Fibroblast of skin of abdomen (primary cell): ENCODE data around the gene NDUFAF4. TPM values are rescaled to one million over a fixed set of nuclear protein-coding genes. Genes with fewer than 3 reads are reported as not detected.

Experiments used
- DNase-seq: peaks from one replicate; pipeline ENCODE4 v3.0.0-alpha.2; 2013
- polyA plus RNA-seq, 2 experiments: library from polyadenylated mRNA; unstranded; fragments of 120-200 nt; gene quantifications; one replicate each; pipeline ENCODE4 v1.2.1, GENCODE V29; 2013; ENCODE audit not compliant: insufficient read length in 2 of 2

NDUFAF4 gene
- polyA plus RNA-seq (2013, experiment 1 of 2; ENCODE audit: insufficient read length), result 24.2 TPM
- 25.5 TPM for polyA plus RNA-seq (2013, experiment 2 of 2; ENCODE audit: insufficient read length)

DNA sequence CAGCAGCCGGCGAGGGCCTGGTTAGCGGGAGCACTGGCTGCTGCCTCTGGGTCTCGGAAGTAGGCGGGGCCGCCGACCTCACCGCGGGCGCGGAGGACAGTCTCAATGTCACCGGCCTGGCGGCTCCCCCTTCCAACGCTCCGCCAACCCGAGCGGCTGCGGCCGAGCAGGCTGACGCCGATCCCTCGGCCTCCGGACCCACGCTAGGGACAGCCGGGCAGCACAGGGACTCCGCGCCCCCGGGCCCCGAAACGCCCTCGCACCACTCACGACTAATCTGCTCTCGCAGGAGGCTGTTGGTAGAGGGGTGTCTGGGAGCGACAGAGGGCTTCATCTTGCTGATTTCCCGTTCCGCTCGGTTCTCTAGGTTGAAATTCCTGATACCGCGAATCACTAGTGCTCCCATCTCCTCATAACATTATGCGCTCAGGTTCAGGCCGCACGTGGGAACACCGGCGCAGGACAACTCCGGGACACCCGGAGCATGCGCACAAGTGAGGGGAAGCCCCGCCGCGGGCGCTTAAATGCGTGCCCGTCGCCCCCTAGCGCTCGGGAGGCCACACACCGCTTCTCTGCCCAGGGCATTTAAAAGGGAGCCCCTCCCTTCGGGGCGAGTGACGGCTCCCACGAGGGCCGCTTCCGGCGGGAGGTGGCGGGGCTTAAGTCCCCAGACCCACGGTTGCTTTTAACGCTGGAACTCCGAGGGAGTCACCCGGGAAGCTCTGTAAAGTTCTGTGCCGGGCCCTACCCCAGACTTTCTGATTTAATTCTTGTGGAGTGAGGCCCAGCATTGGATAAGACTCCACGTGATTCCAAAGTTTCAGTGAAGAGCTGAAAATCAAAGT lies at the start of gene NDUFAF4:
NDUFAF4 (minus strand) TSS at position 496 of the 845 bp plus-strand sequence; CDS start at position 406, 90 bp downstream.
- peak; percentile 92 for DNase-seq

GRCh38 chr6:96947055-96947454 lies 49.4 kb upstream of the NDUFAF4 start:
- DNase-seq, result no peak

DNA sequence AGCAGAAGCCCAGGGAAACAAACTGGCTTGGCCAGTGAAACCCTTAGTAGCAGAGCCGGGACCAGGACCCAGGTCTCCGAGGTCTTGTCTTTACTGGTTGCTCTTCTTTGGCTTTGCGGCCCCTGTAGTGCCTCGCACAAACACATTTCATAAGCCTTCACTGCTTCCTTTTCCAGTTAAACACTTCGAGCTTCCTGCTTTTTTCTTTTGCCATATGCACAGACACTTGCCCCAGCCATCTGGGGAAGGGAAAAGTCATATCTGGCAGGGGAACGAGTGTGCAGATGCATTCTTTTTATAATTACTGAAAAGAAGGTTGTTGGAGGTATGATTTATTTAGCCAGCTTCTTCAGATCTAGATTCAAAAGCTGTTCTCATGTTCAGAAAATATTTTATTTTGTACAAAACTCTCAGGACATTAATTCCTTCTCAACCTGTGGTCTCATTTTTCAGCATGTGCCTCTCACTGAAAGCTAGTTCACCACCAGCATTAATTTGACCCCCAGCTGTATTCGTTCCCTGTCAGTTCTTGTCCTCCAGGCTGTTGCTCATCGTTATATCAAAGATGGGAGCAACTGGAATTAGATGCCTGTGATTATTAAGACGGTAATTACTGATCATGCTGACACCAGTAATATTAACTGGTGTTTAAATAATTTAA lies 46.0 kb upstream of the NDUFAF4 start:
- DNase-seq, result no peak

- no peak for DNase-seq
Observed at GRCh38 chr6:96942676-96943075, 45.0 kb upstream of the NDUFAF4 start.

- DNase-seq, result no peak
Observed at GRCh38 chr6:96940322-96940721, 42.6 kb upstream of the NDUFAF4 start.

DNA sequence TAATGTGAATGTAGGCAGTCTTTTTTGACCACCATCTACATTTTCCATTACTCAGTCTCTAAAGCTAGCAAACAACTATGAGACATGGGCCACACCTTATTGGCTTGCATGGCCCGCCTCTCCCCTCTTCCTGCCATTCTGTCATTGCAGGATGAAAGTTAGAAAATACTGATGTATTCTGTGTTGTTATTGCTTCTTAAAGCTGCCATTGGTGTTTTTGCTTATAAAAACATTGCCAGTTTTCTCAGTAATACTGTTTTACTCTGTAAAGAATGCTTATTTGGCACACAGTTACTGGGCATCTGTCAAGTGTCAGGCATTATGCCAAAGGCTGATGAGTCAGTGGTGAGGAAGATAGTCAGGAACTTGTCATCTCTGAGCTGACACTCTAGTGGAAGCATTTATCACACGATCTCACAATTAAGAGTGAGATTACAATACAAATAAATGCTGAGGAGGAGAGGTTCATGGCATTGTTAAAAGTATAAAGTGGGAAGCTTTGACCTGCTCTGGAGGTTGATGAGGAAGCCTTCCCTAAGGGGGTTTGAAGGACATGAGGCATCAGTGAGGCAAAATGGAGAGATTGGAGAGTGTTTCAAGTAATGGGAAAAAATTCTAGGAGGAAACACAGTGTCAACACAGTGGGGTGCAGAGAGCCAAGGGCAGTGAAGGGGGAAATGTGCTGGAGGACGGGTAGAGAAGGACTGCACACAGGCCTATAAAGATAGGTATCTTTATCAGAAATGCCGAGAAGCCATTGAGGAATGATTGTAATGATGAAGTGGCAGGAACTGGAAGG lies 41.5 kb upstream of the NDUFAF4 start:
- DNase-seq, result peak; percentile 42

GRCh38 chr6:96934087-96934486 lies 36.4 kb upstream of the NDUFAF4 start:
- no peak for DNase-seq

GRCh38 chr6:96931198-96931597 lies 33.5 kb upstream of the NDUFAF4 start:
- DNase-seq, result no peak

DNA sequence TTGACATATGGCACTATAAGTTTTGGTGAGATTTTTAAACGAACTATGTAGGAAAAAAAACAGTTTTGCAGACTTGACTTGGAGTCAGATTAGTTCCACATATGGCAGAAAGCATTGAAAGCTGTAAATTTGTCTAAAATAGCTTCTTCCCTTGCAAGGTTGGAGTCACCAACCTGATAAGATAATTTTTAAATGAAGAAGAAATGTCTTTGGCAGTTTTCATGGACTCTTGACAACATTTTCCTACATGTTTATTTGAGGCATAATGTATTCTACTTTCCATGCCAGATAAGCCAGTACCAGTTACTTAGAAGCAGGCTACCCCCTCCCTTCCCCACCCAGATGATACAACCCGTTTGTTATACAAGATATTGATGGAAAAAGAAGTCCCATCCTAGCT lies 32.0 kb upstream of the NDUFAF4 start:
- DNase-seq, result no peak

DNA sequence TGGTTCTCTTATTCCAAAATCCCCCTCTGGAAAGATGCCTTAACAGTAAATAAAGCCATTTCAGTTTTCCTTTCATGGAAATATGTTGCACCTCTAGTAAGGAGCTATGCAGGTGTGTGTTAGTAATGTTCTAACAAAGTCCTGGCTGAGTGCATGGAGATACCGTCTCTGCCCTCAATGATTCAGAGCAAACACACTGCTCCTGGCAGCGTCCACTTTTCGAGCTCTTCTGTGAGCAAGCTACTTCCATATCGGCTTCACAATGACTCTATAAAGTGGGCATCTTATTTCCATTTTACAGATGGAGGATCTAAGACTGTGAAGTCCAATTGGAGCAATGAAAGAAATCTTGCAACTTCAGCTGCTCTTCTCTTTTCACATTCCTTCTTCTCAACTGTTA lies 30.0 kb upstream of the NDUFAF4 start:
- no peak for DNase-seq

DNA sequence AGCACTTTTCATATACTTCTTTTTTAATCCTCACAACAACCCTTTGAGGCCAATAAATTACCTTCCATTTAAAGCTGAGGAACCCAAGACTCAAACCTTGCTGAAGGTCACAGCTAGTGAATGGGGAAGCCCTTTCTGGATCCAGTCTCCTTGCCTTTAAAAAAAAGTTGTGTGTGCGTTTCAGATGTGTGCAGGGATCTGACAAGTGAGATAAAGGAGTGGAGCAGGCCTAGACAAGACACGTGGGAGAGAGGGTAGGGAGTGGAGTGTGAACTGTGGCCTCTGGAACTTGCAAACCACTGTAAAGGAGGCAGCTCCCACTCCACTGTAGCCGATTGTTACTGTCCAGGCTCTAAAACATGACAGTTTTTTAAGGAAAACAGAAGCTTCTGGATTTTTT lies 28.7 kb upstream of the NDUFAF4 start:
- DNase-seq, result no peak

DNA sequence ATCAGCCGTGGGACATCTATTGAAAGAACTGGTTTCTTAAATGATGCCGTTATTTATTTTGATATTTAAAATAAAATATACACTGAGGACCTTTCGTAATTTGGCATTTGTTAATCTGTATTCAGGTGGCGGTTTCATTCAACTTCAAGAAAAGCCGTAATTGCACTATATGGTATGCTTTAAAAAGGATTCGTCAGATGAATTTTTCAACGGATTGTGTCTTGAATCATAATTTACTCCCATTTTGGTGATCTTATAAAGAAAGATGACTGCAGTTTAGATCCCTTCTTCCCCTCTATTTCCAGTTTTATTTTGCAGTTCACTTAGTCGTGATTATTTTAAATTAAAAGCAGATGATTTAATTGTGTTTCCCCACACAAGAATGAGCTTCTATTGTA lies 27.6 kb upstream of the NDUFAF4 start:
- DNase-seq, result no peak

GRCh38 chr6:96923871-96924493 lies 26.3 kb upstream of the NDUFAF4 start:
- no peak for DNase-seq

DNA sequence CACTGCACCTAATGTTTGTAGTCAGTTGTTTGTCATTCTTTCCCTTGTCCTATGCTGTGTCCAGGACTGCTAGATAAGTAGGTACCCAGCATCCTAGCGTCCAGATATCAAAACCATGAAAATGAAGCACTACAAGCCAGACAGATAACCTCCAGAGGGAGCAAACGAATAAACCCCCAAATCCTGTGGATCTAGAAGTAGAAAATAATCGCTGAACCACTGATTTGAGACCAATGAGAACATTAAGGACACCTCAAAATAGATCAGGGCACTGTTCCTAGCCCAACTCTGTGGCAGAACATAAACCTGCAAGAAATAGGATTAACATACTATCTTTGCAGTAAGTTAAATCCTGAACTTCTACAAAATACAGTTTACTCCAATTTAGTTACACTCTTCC lies 25.7 kb upstream of the NDUFAF4 start:
- DNase-seq, result no peak

- no peak for DNase-seq
Observed at GRCh38 chr6:96917098-96917497, 19.4 kb upstream of the NDUFAF4 start.

DNA sequence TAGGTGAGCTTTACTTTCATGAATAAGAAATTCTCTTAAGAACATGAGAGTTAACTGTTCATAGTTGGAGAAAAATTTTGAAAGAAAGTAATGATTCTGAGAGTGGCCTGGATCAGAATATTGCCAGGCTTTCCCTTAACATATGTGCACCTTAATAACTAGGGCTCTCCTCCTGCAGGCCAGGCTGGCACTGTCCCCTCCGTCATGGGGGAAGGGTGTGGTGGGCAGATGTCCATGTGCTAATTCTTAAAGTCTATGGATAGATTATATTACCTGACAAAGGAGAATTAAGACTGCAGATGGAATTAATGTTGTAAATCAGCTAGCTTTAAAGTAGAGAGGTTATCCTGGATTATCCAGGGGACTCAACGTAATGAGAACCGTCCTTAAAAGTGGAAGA lies 15.9 kb upstream of the NDUFAF4 start:
- no peak for DNase-seq

- no peak for DNase-seq
Observed at GRCh38 chr6:96911751-96912150, 14.1 kb upstream of the NDUFAF4 start.

DNA sequence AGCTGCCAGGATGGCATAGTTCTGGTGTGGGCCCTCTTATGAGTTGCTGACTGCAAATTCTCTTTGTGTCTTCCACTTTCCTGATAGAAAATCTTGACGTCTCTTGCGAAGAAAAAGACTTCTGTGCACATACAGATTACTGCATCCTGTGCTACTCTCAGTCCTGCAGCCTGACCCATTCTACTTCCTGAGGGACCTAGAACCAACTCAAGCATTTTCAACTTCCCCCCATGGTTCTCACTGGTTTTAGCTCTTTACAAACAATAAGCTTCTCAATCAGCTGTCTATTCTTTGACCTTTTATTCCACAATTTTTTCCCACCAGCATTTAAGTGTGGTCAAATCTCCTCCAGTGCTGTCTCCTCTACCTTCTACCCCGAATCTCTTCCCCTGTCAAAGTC lies 13.5 kb upstream of the NDUFAF4 start:
- DNase-seq, result no peak

DNA sequence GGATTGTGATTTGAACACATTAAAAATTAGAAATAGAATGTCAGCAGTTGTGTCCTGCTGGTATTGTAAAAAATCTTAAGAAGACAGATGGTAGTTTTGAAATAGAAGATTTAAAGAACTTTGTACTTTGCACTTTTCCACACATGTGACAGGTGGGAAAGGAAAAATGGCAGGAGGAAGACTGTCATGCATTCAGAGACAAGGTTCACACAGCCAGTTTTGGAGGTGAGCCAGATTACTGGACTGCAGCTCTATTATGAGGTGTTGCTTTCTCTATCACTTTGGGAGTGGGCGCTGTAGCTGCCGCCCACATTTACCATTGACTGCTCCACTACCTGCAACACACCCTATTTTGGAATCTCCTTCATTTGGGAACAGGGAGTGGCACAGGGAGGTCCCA lies 12.1 kb upstream of the NDUFAF4 start:
- no peak for DNase-seq

DNA sequence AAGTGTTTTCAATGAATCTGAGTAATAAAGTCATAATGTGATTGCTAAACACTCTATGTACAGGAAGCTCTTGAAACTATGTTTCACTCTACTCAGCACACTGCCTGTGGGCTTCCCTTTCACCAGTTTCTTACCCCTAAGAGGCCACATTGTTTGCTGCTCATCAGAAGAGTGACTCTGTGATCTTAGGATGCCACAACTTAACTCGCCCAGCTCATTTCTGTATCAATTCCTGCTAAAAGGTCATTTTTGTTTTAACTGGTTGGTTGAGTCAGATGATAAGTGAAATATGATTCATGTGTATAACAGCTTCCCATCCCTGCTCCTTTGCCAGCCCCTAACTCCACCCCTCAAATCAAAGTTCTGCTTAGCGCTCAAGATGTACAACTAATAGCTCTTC lies 9.8 kb upstream of the NDUFAF4 start:
- no peak for DNase-seq

GRCh38 chr6:96900873-96901272 lies 3.2 kb upstream of the NDUFAF4 start:
- DNase-seq, result no peak

DNA sequence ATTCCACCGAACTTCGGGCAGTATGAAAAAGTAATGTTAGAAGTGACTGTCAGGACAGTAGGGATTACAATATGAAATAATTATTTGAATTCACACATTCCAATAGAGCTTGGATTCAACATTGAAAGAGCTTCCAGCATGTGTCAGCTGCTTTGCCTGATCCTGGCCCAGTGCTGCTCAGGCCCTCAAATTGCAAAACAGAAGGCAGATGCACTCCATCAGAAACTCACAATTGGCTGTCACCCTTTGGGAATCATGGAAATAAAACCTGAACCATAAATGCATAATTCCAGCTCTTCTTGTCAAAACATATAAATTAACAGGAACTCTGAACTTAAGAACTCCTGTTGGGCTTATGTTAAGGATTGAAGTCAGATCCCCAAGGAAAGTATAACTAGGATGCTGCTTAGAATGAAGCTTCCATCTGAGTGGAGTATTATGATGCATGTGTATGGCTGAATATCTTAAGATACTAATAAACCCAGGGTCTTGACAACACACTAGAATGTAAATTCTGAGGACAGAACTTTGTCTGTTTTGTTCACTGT lies 1.8 kb upstream of the NDUFAF4 start:
- no peak for DNase-seq
